HCT116 (cell line): ENCODE results near the gene SSTR3. TPM values are rescaled to one million over a fixed set of nuclear protein-coding genes. Genes with fewer than 3 reads are reported as not detected.

ENCODE experiments used
- ATAC-seq: fragments of 200-7000 bp; cut with Tn5 transposase; 2 replicates; pipeline ENCODE4 v1.9.1; 2020; ENCODE audit warnings: mild to moderate bottlenecking, moderate library complexity
- BruUV-seq: library from RNA; stranded (reverse); fragments of 400-500 nt; replicated peaks from 2 replicates; lab custom pipeline; 2021; lab: Mats Ljungman, UMichigan
- CTCF ChIA-PET: fragments of 300-600 bp; sonication (Branson Sonifier 250); formaldehyde crosslinking; loops from one replicate; lab custom pipeline; 2021; ENCODE audit warnings: antibody characterized with exemption; lab: Charles Lee
- POLR2A ChIA-PET: fragments of 300-600, 350-600 bp; sonication (Branson Sonifier 250); formaldehyde crosslinking; loops from one replicate; lab custom pipeline; 2021; ENCODE audit warnings: antibody characterized with exemption; lab: Charles Lee
- RAD21 ChIA-PET, 2 experiments: fragments of 300-600 bp; sonication (Branson Sonifier 250); formaldehyde crosslinking; loops; one replicate each; lab custom pipeline; 2023; ENCODE audit warnings: low total read pairs in 2 of 2; ENCODE audit not compliant: uncharacterized antibody in 2 of 2, unreplicated experiment in 2 of 2, low non-redundant PET in 1 of 2; lab: Charles Lee
- DNase-seq: peaks from one replicate; pipeline ENCODE4 v3.0.0-alpha.2; 2010; ENCODE audit warnings: low read depth, low spot score
- H2AFZ ChIP-seq: fragments of 200-600 bp; shearing (Covaris generic), sonication (generic); 2 replicates; pipeline ENCODE4 v1.6.1; 2017; ENCODE audit warnings: low read depth, mixed run types, mixed read lengths, antibody characterized with exemption, low read length; ENCODE audit not compliant: poor library complexity, severe bottlenecking
- H3K27ac ChIP-seq: 2 replicates; pipeline ENCODE4 v1.5.1; 2012; ENCODE audit warnings: low read depth, low read length
- H3K27me3 ChIP-seq: fragments of 200-600 bp; sonication (generic); 2 replicates; pipeline ENCODE4 v1.6.1; 2016; ENCODE audit warnings: mixed run types, low read length, mixed read lengths; ENCODE audit not compliant: insufficient read depth
- H3K36me3 ChIP-seq, 2 experiments: fragments of 200-500 bp in 1 of 2; fragments of 200-600 bp in 1 of 2; sonication (Bioruptor generic) in 1 of 2; sonication (generic) in 1 of 2; 2 replicates each; pipeline versions ENCODE4 v1.5.1 to v1.6.1; 2014 to 2016; ENCODE audit warnings: low read length in 2 of 2, inconsistent platforms in 1 of 2, mixed read lengths in 1 of 2, mixed run types in 1 of 2; ENCODE audit not compliant: insufficient read depth in 2 of 2, control insufficient read depth in 1 of 2
- H3K4me1 ChIP-seq, 2 experiments: fragments of 200-600 bp in 1 of 2; sonication (generic) in 1 of 2; 2 replicates each; pipeline versions ENCODE4 v1.5.1 to v1.6.1; 2012 to 2017; ENCODE audit warnings: low read length in 2 of 2, inconsistent platforms in 1 of 2, mild to moderate bottlenecking in 1 of 2, mixed read lengths in 1 of 2, mixed run types in 1 of 2, moderate library complexity in 1 of 2; ENCODE audit not compliant: insufficient read depth in 2 of 2, control insufficient read depth in 1 of 2
- H3K4me2 ChIP-seq: fragments of 200-600 bp; sonication (generic); 2 replicates; pipeline ENCODE4 v1.6.1; 2017; ENCODE audit warnings: mixed run types, low read length, mixed read lengths
- H3K4me3 ChIP-seq, 2 experiments: fragments of 200-600 bp in 1 of 2; sonication (generic) in 1 of 2; replicated peaks in 1 of 2; 2 replicates each; pipeline ENCODE4 v1.5.1; 2011 to 2016; ENCODE audit warnings: low read length in 2 of 2, control low read depth in 1 of 2, low read depth in 1 of 2, mild to moderate bottlenecking in 1 of 2, mixed read lengths in 1 of 2, mixed run types in 1 of 2
- H3K79me2 ChIP-seq: fragments of 200-600 bp; sonication (generic); 2 replicates; pipeline ENCODE4 v1.6.1; 2017; ENCODE audit warnings: mild to moderate bottlenecking, mixed run types, low read length, moderate library complexity, mixed read lengths; ENCODE audit not compliant: insufficient read depth
- H3K9ac ChIP-seq: fragments of 200-600 bp; sonication (generic); 2 replicates; pipeline ENCODE4 v1.6.1; 2016; ENCODE audit warnings: low read length, mixed read lengths
- H3K9me2 ChIP-seq: fragments of 200-600 bp; sonication (generic), shearing (Covaris generic); 2 replicates; pipeline ENCODE4 v1.6.1; 2017; ENCODE audit warnings: mixed run types, mild to moderate bottlenecking, moderate library complexity; ENCODE audit not compliant: insufficient read depth
- H3K9me3 ChIP-seq, 2 experiments: fragments of 200-500 bp in 1 of 2; fragments of 200-600 bp in 1 of 2; sonication (Bioruptor generic) in 1 of 2; sonication (generic) in 1 of 2; 2 replicates each; pipeline ENCODE4 v1.6.1; 2014 to 2017; ENCODE audit warnings: low read length in 2 of 2, mixed read lengths in 2 of 2, inconsistent platforms in 1 of 2, low read depth in 1 of 2, mild to moderate bottlenecking in 1 of 2, mixed run types in 1 of 2, moderate library complexity in 1 of 2; ENCODE audit not compliant: control insufficient read depth in 1 of 2, insufficient read depth in 1 of 2
- H4K20me1 ChIP-seq: fragments of 200-600 bp; sonication (generic), shearing (Covaris generic); 2 replicates; pipeline ENCODE4 v1.6.1; 2017; ENCODE audit warnings: mixed run types, mild to moderate bottlenecking, moderate library complexity; ENCODE audit not compliant: insufficient read depth
- ATF3 ChIP-seq: IDR thresholded peaks from 2 replicates; pipeline ENCODE4 v1.6.1; 2012
- CBX3 ChIP-seq: IDR thresholded peaks from 2 replicates; pipeline ENCODE4 v1.6.1; 2012; ENCODE audit warnings: low read depth
- CEBPB ChIP-seq: IDR thresholded peaks from 2 replicates; pipeline ENCODE4 v1.6.1; 2012; ENCODE audit warnings: low read depth
- EGR1 ChIP-seq: IDR thresholded peaks from 2 replicates; pipeline ENCODE4 v1.6.1; 2012; ENCODE audit warnings: low read depth
- ELF1 ChIP-seq: IDR thresholded peaks from 2 replicates; pipeline ENCODE4 v1.6.1; 2012; ENCODE audit warnings: low read depth, borderline replicate concordance
- EZH2phosphoT487 ChIP-seq: fragments of 200-600 bp; IDR thresholded peaks from 2 replicates; pipeline ENCODE4 v1.6.1; 2018; ENCODE audit warnings: antibody characterized with exemption, borderline replicate concordance
- FOSL1 ChIP-seq: IDR thresholded peaks from 2 replicates; pipeline ENCODE4 v1.6.1; 2012; ENCODE audit warnings: low read depth
- JUND ChIP-seq: IDR thresholded peaks from 2 replicates; pipeline ENCODE4 v1.6.1; 2012
- POLR2A ChIP-seq: IDR thresholded peaks from 2 replicates; pipeline ENCODE4 v1.7.0; 2011; ENCODE audit warnings: borderline replicate concordance; ENCODE audit not compliant: insufficient read depth, insufficient read length; ENCODE audit errors: extremely low read depth
- RAD21 ChIP-seq: IDR thresholded peaks from 2 replicates; pipeline ENCODE4 v1.6.1; 2012; ENCODE audit warnings: low read depth, mild to moderate bottlenecking
- REST ChIP-seq: IDR thresholded peaks from 2 replicates; pipeline ENCODE4 v1.6.1; 2012; ENCODE audit warnings: low read depth
- SP1 ChIP-seq: IDR thresholded peaks from 2 replicates; pipeline ENCODE4 v1.6.1; 2012; ENCODE audit warnings: low read depth
- SRF ChIP-seq: IDR thresholded peaks from 2 replicates; pipeline ENCODE4 v1.6.1; 2012; ENCODE audit warnings: low read depth
- TCF7L2 ChIP-seq: IDR thresholded peaks from 2 replicates; pipeline ENCODE4 v1.7.0; 2011; ENCODE audit warnings: borderline replicate concordance, inconsistent platforms; ENCODE audit not compliant: insufficient read depth, insufficient read length; ENCODE audit errors: extremely low read depth
- YY1 ChIP-seq: IDR thresholded peaks from 2 replicates; pipeline ENCODE4 v1.6.1; 2011; ENCODE audit warnings: low read length, low read depth, moderate library complexity, mild to moderate bottlenecking; ENCODE audit not compliant: insufficient replicate concordance; ENCODE audit errors: extremely low read depth
- ZFX ChIP-seq: fragments of 450-650 bp; IDR thresholded peaks from 2 replicates; pipeline ENCODE4 v1.6.1; 2017
- ZNF274 ChIP-seq: fragments of 200-500 bp; sonication (Bioruptor generic); IDR thresholded peaks from 2 replicates; pipeline ENCODE4 v1.6.1; 2014; ENCODE audit warnings: mild to moderate bottlenecking, low read depth, low read length, inconsistent platforms
- intact Hi-C: fragments of 100-400 bp; cut with micrococcal nuclease; formaldehyde crosslinking; loops from 2 replicates; pipeline ENCODE4 v1.10.0; 2022
- total RNA-seq: library from RNA; stranded (reverse); gene quantifications from one replicate; pipeline ENCODE4 v1.2.1, GENCODE V29; 2021; ENCODE audit not compliant: unreplicated experiment
- TF ChIP-seq, protein P1 (sequence below), 3 experiments: fragments of 200-600 bp in 1 of 3; sonication (generic) in 1 of 3; IDR thresholded peaks in 2 of 3; conservative IDR thresholded peaks in 1 of 3; 2 replicates each; pipeline ENCODE4 v1.5.1; 2012 to 2017; ENCODE audit warnings: low read depth in 2 of 3, low read length in 2 of 3, antibody characterized with exemption in 1 of 3, borderline replicate concordance in 1 of 3, control low read depth in 1 of 3, mild to moderate bottlenecking in 1 of 3, mixed read lengths in 1 of 3, mixed run types in 1 of 3, moderate library complexity in 1 of 3; ENCODE audit not compliant: insufficient read depth in 1 of 3
- TF ChIP-seq, protein P2 (sequence below): IDR thresholded peaks from 2 replicates; pipeline ENCODE4 v1.6.1; 2011; ENCODE audit warnings: mild to moderate bottlenecking, low read length, moderate library complexity; ENCODE audit not compliant: insufficient replicate concordance; ENCODE audit errors: extremely low read depth

The SSTR3 gene
- total RNA-seq, 1 experiment from 2014 or later: not detected

DNA sequence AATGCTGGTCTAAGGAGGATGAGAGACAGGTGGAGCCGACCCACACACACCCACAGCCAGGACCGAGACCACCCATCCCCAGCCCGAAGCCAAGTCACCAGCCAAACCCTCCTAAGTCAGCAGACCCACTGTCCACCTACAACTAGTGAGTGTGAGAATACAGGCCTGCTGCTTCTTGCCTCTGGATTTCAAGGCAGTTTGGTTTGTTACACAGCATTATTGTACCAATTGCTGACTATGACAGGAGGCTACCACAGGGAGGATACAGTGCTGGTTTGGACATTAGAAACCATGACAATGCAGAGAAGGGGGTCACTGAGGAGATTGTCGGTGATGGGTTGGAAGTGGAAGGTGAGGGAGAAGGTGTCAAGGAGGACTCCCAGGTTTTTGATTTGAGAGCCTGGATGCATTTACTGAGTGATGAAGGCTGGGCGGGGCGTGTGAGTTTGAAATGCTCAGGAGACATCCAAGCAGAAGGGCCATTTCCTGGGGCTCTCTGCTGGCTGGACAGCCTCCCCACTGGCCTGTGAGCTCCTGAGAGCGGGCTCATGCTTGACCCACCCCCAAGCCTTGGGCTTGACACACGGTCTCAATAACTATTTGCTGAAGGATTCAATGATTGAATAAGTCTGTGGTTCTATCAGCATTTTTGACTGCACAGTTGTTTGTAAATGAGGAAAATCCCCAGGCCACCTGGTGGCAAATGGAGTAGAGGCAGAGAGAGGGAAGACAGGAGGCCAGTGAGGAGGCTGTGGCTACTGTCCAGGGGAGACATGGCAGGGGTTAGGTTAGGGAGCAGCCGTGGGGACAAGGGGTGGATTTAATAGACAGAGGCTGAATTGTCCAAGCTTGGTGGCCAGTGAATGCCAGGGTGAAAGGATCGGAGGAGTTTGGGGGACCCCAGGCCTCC is 9.4 kb upstream of the SSTR3 start:
- CTCF ChIA-PET: no interaction called here
- Histone ChIP-seq H3K4me3 (no peak overlapping the region), H3K4me2 (no peak overlapping the region), H3K79me2 (no peaks in the 10 kb centered on the region), H3K9me3 (peaks cover 0 to 6% of the 10 kb centered on the region in 2 experiments; a peak in 1 of 4 replicates), H3K27me3 (no peaks in the 10 kb centered on the region), H2AFZ (no peak overlapping the region), H3K27ac (no peak overlapping the region), H3K9me2 (no peaks in the 10 kb centered on the region), H3K36me3 (peaks cover 0 to 7% of the 10 kb centered on the region in 2 experiments; a peak in 1 of 4 replicates), H3K4me1 (peaks cover 0 to 5% of the 10 kb centered on the region in 2 experiments; a peak in 2 of 4 replicates), H3K9ac (no peak overlapping the region), H4K20me1 (no peaks in the 10 kb centered on the region)
- DNase-seq (no peak), ATAC-seq (no peak)
- no peak for TF ChIP-seq ZNF274
- no peak for TF ChIP-seq YY1
- no peak for TF ChIP-seq EZH2phosphoT487
- TF ChIP-seq, protein P1, sequence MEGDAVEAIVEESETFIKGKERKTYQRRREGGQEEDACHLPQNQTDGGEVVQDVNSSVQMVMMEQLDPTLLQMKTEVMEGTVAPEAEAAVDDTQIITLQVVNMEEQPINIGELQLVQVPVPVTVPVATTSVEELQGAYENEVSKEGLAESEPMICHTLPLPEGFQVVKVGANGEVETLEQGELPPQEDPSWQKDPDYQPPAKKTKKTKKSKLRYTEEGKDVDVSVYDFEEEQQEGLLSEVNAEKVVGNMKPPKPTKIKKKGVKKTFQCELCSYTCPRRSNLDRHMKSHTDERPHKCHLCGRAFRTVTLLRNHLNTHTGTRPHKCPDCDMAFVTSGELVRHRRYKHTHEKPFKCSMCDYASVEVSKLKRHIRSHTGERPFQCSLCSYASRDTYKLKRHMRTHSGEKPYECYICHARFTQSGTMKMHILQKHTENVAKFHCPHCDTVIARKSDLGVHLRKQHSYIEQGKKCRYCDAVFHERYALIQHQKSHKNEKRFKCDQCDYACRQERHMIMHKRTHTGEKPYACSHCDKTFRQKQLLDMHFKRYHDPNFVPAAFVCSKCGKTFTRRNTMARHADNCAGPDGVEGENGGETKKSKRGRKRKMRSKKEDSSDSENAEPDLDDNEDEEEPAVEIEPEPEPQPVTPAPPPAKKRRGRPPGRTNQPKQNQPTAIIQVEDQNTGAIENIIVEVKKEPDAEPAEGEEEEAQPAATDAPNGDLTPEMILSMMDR (IDR thresholded peaks at IDR 0.05 in 2 of 3, conservative IDR thresholded peaks at IDR 0.05 in 1 of 3; ENCODE audit: borderline replicate concordance in 1 of 3, insufficient read depth in 1 of 3, low read depth in 2 of 3, low read length in 2 of 3): no peak
- TF ChIP-seq REST: no peak
- TF ChIP-seq FOSL1: no peak
- TF ChIP-seq ZFX: no peak
- no peak for TF ChIP-seq CEBPB
- no peak for TF ChIP-seq POLR2A
- no peak for TF ChIP-seq SP1
- TF ChIP-seq SRF: no peak
- TF ChIP-seq CBX3: no peak
- TF ChIP-seq EGR1: no peak
- no peak for TF ChIP-seq ATF3
- no peak for TF ChIP-seq RAD21
- TF ChIP-seq ELF1: no peak
- no peak for TF ChIP-seq JUND
- TF ChIP-seq, protein P2, sequence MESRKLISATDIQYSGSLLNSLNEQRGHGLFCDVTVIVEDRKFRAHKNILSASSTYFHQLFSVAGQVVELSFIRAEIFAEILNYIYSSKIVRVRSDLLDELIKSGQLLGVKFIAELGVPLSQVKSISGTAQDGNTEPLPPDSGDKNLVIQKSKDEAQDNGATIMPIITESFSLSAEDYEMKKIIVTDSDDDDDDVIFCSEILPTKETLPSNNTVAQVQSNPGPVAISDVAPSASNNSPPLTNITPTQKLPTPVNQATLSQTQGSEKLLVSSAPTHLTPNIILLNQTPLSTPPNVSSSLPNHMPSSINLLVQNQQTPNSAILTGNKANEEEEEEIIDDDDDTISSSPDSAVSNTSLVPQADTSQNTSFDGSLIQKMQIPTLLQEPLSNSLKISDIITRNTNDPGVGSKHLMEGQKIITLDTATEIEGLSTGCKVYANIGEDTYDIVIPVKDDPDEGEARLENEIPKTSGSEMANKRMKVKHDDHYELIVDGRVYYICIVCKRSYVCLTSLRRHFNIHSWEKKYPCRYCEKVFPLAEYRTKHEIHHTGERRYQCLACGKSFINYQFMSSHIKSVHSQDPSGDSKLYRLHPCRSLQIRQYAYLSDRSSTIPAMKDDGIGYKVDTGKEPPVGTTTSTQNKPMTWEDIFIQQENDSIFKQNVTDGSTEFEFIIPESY: no peak
- no peak for TF ChIP-seq TCF7L2
- RAD21 ChIA-PET: no interaction called here
- POLR2A ChIA-PET: no interaction called here
- no TSS peak for BruUV-seq
- intact Hi-C loops: no loop called here
